Karpas-422 (cell line): ENCODE measurements around the gene SPSB1. TPM values are rescaled to one million over a fixed set of nuclear protein-coding genes. Genes with fewer than 3 reads are reported as not detected.
A peak's percentile ranks its signal among the peaks of the same experiment; 100 is the strongest.

Source experiments
- DNase-seq: peaks from one replicate; pipeline ENCODE4 v3.0.0-alpha.2; 2015
- H2AFZ ChIP-seq: fragments of 200-600 bp; sonication (generic); 2 replicates; pipeline ENCODE4 v1.6.1; 2014; ENCODE audit warnings: antibody characterized with exemption, low read length, mixed read lengths
- H3K27ac ChIP-seq: fragments of 200-600 bp; sonication (generic); 2 replicates; pipeline ENCODE4 v1.5.1; 2014; ENCODE audit warnings: mild to moderate bottlenecking, low read length, moderate library complexity
- H3K27me3 ChIP-seq: fragments of 200-600 bp; sonication (generic); 2 replicates; pipeline ENCODE4 v1.6.1; 2014; ENCODE audit warnings: low read length, mixed read lengths
- H3K36me3 ChIP-seq: fragments of 200-600 bp; sonication (generic); 2 replicates; pipeline ENCODE4 v1.6.1; 2014; ENCODE audit warnings: low read length, mixed read lengths; ENCODE audit not compliant: insufficient read depth
- H3K4me1 ChIP-seq: fragments of 200-600 bp; sonication (generic); 2 replicates; pipeline ENCODE4 v1.6.1; 2014; ENCODE audit warnings: mild to moderate bottlenecking, low read length, mixed read lengths
- H3K4me2 ChIP-seq: fragments of 200-600 bp; sonication (generic); 2 replicates; pipeline ENCODE4 v1.6.1; 2014; ENCODE audit warnings: low read length, low read depth, mild to moderate bottlenecking; ENCODE audit not compliant: poor library complexity, severe bottlenecking
- H3K4me3 ChIP-seq: fragments of 200-600 bp; sonication (generic); 2 replicates; pipeline ENCODE4 v1.5.1; 2014; ENCODE audit warnings: mild to moderate bottlenecking, antibody characterized with exemption, low read length, mixed read lengths
- H3K79me2 ChIP-seq: fragments of 200-600 bp; sonication (generic); 2 replicates; pipeline ENCODE4 v1.6.1; 2014; ENCODE audit warnings: mild to moderate bottlenecking, low read length, mixed read lengths
- H3K9ac ChIP-seq: fragments of 200-600 bp; sonication (generic); 2 replicates; pipeline ENCODE4 v1.6.0; 2014; ENCODE audit warnings: low read length
- H3K9me2 ChIP-seq: fragments of 200-600 bp; sonication (generic), shearing (Covaris generic); replicated peaks from 2 replicates; pipeline ENCODE4 v1.6.0; 2014; ENCODE audit warnings: mild to moderate bottlenecking, low read length, moderate library complexity; ENCODE audit not compliant: insufficient read depth
- H3K9me3 ChIP-seq: fragments of 300-700, 200-600 bp; sonication (generic); 2 replicates; pipeline ENCODE4 v1.6.1; 2014; ENCODE audit warnings: low read length, mixed read lengths
- H4K20me1 ChIP-seq: fragments of 200-600 bp; sonication (generic); 2 replicates; pipeline ENCODE4 v1.6.1; 2014; ENCODE audit warnings: mild to moderate bottlenecking, antibody characterized with exemption, low read length, low read depth; ENCODE audit not compliant: insufficient read depth
- total RNA-seq: library from RNA; depleted of rRNA; stranded (reverse); fragments of >200 nt; shearing (Covaris generic); gene quantifications from 2 replicates; pipeline ENCODE4 v1.2.3, GENCODE V29; 2014; ENCODE audit warnings: low replicate concordance

The SPSB1 gene
- total RNA-seq, 1 experiment from 2014 or later: not detected

GRCh38 chr1:9341301-9341845 is 48.7 kb downstream of the SPSB1 start:
- H3K9me3 ChIP-seq: no peaks in the 10 kb centered on the region
- H3K27me3 ChIP-seq: no peaks in the 10 kb centered on the region
- no peak overlapping the region for H3K27ac ChIP-seq
- H3K36me3 ChIP-seq: no peaks in the 10 kb centered on the region
- no peak overlapping the region for H3K4me2 ChIP-seq
- H3K9ac ChIP-seq: no peak overlapping the region
- H2AFZ ChIP-seq: no peak overlapping the region
- no peak overlapping the region for H3K4me3 ChIP-seq
- no peaks in the 10 kb centered on the region for H4K20me1 ChIP-seq
- H3K9me2 ChIP-seq: no peaks in the 10 kb centered on the region
- no peak for DNase-seq
- H3K79me2 ChIP-seq: no peaks in the 10 kb centered on the region
- H3K4me1 ChIP-seq: peaks cover 10% of the 10 kb centered on the region

DNA sequence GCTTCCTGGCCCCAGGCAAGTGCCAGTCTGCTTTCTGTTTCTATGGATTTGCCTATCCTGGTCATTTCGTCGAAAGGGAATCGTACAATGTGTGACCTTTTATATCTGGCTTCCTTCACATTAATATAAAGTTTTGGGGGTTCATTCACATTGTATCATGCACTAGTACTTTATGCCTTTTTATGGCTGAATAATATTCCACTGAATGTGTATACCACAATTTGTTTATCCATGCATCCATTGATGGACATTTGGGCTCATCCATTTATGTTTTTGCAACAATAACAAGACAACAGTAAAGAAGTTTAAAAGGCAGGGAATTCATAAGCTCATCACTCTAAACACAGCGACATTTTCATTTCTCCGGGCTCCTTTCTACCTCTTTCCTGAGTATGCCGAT is 50.6 kb downstream of the SPSB1 start:
- Histone ChIP-seq H3K9me3 (no peaks in the 10 kb centered on the region), H3K9ac (no peak overlapping the region), H3K79me2 (no peaks in the 10 kb centered on the region), H2AFZ (no peak overlapping the region), H3K4me2 (no peak overlapping the region), H3K4me1 (peaks cover 17% of the 10 kb centered on the region), H3K4me3 (no peak overlapping the region), H3K27ac (no peak overlapping the region), H3K27me3 (no peaks in the 10 kb centered on the region), H3K36me3 (no peaks in the 10 kb centered on the region), H4K20me1 (no peaks in the 10 kb centered on the region), H3K9me2 (no peaks in the 10 kb centered on the region)
- no peak for DNase-seq

DNA sequence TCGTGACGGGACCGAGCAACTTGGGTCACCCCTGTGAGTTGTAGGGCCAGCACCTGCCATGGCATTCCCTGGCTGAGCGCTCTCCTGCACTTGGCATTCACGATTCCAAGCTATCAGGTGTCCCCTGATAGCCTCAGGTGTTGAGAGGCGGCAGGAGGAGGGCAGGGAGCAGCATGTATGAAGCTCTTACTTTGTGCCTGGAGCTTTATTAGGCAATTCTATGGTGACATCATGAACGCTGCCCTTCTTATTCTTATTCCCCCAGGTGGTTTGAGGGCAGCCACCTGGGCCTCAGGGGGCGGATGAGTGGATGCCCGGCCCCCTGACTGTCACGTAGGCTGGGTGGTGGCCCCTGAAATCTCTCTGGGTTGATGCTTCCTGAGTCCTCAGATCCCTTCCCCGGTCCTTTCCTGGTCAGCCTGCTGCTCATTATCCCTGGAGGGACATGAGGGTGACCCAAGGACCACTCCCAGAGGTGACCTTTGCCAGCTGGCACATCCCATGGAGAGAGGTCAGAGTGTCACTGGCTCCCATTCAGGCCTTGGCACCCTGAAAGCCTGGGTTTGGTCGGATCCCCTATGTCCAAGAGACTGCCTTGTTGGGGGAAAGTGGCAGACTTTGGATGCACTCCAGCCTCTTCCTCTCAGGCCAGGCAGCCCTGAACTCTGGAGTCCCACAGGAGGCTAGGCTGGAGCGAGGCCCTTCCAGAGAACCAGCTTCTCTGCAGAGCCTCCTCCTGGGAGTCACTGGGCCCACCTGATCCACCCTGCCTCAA is 51.9 kb downstream of the SPSB1 start:
- H3K27ac ChIP-seq: no peak overlapping the region
- no peak overlapping the region for H3K4me3 ChIP-seq

GRCh38 chr1:9345471-9345870 is 52.8 kb downstream of the SPSB1 start:
- Histone ChIP-seq H3K9me2 (no peaks in the 10 kb centered on the region), H4K20me1 (no peaks in the 10 kb centered on the region), H3K27me3 (no peaks in the 10 kb centered on the region), H3K79me2 (no peaks in the 10 kb centered on the region), H3K4me2 (no peak overlapping the region), H3K9me3 (no peaks in the 10 kb centered on the region), H3K4me1 (peaks cover 17% of the 10 kb centered on the region), H3K9ac (no peak overlapping the region), H3K36me3 (no peaks in the 10 kb centered on the region), H3K27ac (no peak overlapping the region), H2AFZ (no peak overlapping the region), H3K4me3 (no peak overlapping the region)
- DNase-seq: no peak

More for the DNA sequence above, 51.9 kb downstream of the SPSB1 start:
- Histone ChIP-seq H3K27me3 (no peaks in the 10 kb centered on the region), H3K9me3 (no peaks in the 10 kb centered on the region), H3K9ac (no peak overlapping the region), H4K20me1 (no peaks in the 10 kb centered on the region), H3K4me1 (peaks cover 17% of the 10 kb centered on the region), H2AFZ (no peak overlapping the region), H3K36me3 (no peaks in the 10 kb centered on the region), H3K79me2 (no peaks in the 10 kb centered on the region), H3K9me2 (no peaks in the 10 kb centered on the region), H3K4me2 (no peak overlapping the region)
- DNase-seq: peak; percentile 47

DNA sequence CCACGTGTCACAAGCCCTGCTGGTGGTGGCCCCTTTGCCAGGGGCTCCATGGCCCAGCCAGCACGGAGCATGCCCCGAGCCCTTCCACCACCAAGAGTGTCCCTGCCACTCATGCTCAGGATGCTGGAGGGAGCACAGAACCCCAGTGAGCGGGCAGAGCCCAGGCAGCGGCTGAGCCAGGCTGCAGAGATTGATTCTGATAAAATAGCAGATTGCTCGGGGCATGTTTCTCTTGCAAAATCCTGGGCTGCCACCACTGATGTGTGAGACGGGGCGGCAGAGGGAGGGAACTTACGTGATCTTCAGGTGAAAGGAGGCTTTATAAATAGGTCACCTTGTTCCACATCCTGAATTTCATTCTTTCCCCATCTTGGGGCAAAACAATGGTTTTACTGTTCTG is 53.2 kb downstream of the SPSB1 start:
- Histone ChIP-seq H3K9ac (no peak overlapping the region), H3K9me2 (no peaks in the 10 kb centered on the region), H2AFZ (no peak overlapping the region), H3K79me2 (no peaks in the 10 kb centered on the region), H3K9me3 (no peaks in the 10 kb centered on the region), H3K4me3 (no peak overlapping the region), H3K36me3 (no peaks in the 10 kb centered on the region), H3K4me1 (peaks cover 17% of the 10 kb centered on the region), H4K20me1 (no peaks in the 10 kb centered on the region), H3K27me3 (no peaks in the 10 kb centered on the region), H3K27ac (no peak overlapping the region), H3K4me2 (no peak overlapping the region)
- no peak for DNase-seq

DNA sequence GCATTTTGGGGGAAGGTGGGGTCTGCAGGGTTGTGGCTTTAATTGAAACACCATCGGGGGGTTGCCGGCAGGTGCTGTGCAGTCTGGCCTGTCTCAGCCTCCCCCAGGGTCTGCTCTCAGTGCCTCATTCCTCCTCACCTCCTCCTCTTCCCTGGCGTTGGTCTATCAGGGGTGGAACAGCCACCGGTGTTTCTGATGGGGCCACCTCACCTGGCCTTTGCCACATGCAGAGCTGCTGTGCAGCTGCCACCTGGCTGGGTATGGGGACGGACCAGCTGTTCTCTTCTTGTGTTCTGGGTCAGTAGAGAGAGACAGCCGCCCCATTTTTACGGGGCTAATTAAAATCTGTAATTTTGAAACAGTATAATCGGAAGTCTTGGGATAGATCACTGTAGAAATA is 53.9 kb downstream of the SPSB1 start:
- no peak overlapping the region for H3K4me3 ChIP-seq

GRCh38 chr1:9347095-9347850 is 54.6 kb downstream of the SPSB1 start:
- Histone ChIP-seq H3K36me3 (no peaks in the 10 kb centered on the region), H3K4me3 (no peak overlapping the region), H3K27me3 (no peaks in the 10 kb centered on the region), H2AFZ (no peak overlapping the region), H3K79me2 (no peaks in the 10 kb centered on the region), H3K27ac (no peak overlapping the region), H3K4me1 (peaks cover 17% of the 10 kb centered on the region), H3K9me2 (no peaks in the 10 kb centered on the region), H3K9ac (no peak overlapping the region), H3K9me3 (no peaks in the 10 kb centered on the region), H3K4me2 (no peak overlapping the region), H4K20me1 (no peaks in the 10 kb centered on the region)
- no peak for DNase-seq

More for the DNA sequence above, 53.9 kb downstream of the SPSB1 start:
- DNase-seq: no peak
- no peak overlapping the region for H3K27ac ChIP-seq
- H3K9me3 ChIP-seq: no peaks in the 10 kb centered on the region
- H3K9ac ChIP-seq: no peak overlapping the region
- H2AFZ ChIP-seq: no peak overlapping the region
- peaks cover 17% of the 10 kb centered on the region for H3K4me1 ChIP-seq
- H4K20me1 ChIP-seq: no peaks in the 10 kb centered on the region
- H3K79me2 ChIP-seq: no peaks in the 10 kb centered on the region
- H3K4me2 ChIP-seq: no peak overlapping the region
- no peaks in the 10 kb centered on the region for H3K36me3 ChIP-seq
- H3K9me2 ChIP-seq: no peaks in the 10 kb centered on the region
- H3K27me3 ChIP-seq: no peaks in the 10 kb centered on the region

DNA sequence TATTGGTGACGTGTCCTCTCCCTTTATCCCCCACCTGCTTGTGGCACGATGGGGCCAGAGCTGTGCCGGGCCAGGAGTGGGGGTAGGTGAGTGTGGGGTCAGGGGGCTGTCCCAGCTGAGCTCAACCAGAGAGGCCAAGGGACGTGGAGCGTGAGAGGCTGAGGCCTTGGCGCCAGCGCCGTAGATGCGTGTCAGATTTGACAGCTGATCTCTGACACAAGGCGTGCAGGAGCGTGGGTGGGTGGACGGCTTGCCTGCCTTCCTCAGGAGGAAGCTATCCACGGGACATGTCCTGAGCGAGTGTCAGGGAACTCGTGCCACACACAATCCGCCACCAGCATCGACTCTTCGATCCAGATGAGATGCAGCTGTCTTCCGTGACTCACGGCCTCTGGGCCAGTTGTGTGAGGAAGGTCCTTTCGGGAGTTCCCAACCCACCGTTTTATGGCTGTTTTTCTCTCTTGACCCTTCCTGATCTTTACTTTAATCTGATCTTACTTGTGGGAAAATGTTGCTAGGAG is 56.7 kb downstream of the SPSB1 start:
- Histone ChIP-seq H3K27ac (no peak overlapping the region), H2AFZ (no peak overlapping the region), H3K4me2 (no peak overlapping the region), H3K9ac (no peak overlapping the region), H3K9me2 (no peaks in the 10 kb centered on the region), H4K20me1 (no peaks in the 10 kb centered on the region), H3K9me3 (no peaks in the 10 kb centered on the region), H3K79me2 (no peaks in the 10 kb centered on the region), H3K4me1 (peaks cover 12% of the 10 kb centered on the region), H3K4me3 (no peak overlapping the region), H3K36me3 (no peaks in the 10 kb centered on the region), H3K27me3 (no peaks in the 10 kb centered on the region)
- DNase-seq: no peak
